Measurements from ENCODE around the gene SARS1.

Gene SARS1

DNA sequence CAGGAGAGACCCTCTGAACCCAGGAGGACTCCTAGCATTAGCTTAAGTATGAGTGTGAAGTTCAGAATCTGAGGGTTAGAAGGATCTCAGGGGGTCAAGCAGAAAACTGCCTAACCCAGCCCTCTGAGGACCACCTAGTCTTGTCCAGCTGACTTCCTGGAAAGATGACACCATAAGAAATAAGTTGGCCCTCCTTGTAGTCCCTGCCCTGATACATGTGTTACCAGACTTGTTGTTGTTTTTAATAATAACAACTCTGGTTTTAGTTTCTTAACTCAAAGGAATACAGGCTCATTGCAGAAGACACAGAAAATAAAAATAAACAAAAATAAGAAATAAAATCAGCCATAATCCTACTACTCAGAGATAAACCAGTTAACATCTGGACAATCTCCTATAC, 21.8 kb upstream of the SARS1 start:
- in situ Hi-C loops (cut with HindIII; ENCODE audit: low sequenced_read_pairs), result no loop called here

DNA sequence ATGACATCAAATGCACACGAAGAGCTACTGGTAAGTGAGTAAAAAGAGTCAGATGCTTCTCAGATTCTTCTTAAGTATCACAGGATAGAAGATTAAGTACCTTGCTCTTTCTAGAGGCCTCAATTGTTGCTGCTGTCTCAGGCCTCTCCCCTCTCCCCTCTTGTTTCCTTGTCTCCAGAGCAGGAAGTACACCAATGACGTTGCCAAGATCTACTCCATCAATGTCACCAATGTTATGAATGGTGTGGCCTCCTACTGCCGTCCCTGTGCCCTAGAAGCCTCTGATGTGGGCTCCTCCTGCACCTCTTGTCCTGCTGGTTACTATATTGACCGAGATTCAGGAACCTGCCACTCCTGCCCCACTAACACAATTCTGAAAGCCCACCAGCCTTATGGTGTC, 21.3 kb upstream of the SARS1 start:
- in situ Hi-C loops (cut with HindIII; ENCODE audit: low sequenced_read_pairs), result no loop called here

DNA sequence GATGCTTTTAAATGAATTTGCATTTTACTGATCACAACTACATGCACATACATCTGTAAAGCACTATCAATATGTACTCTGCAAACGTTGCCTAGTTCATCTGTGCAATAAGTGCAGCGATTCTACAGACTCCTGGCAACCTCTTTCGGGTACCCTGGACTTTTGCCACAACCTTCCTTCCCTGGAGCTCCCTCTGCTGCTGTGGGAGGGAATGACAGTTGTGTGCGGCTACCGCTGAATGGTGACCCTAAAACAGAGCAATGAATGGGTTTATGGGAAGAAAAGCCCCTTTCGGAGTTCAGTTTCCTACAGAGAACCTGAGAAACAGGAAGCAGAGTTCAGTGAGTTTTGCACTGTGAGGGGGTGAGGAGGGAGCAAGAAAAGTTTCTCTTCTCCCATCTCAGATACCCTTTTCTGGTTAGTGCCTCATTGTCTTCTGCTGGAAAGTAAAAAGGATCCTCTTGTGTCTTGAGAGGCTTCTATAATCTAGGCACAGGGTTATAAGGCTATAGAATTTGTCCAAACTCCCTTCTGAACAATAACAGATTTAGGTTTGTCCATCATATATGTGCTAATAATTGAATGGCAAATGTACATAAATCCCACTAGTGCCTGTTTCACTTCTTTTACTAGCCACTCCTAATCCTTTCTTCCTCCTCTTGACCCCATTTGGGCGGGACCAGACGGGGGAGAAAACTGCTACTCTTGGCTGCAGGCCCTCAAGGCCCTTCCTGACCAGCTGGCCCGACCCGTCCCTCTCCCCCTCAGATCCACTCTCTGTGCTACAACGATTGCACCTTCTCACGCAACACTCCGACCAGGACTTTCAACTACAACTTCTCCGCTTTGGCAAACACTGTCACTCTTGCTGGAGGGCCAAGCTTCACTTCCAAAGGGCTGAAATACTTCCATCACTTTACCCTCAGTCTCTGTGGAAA, 19.8 kb upstream of the SARS1 start:
- in situ Hi-C loops (cut with HindIII; ENCODE audit: low sequenced_read_pairs), result no loop called here

DNA sequence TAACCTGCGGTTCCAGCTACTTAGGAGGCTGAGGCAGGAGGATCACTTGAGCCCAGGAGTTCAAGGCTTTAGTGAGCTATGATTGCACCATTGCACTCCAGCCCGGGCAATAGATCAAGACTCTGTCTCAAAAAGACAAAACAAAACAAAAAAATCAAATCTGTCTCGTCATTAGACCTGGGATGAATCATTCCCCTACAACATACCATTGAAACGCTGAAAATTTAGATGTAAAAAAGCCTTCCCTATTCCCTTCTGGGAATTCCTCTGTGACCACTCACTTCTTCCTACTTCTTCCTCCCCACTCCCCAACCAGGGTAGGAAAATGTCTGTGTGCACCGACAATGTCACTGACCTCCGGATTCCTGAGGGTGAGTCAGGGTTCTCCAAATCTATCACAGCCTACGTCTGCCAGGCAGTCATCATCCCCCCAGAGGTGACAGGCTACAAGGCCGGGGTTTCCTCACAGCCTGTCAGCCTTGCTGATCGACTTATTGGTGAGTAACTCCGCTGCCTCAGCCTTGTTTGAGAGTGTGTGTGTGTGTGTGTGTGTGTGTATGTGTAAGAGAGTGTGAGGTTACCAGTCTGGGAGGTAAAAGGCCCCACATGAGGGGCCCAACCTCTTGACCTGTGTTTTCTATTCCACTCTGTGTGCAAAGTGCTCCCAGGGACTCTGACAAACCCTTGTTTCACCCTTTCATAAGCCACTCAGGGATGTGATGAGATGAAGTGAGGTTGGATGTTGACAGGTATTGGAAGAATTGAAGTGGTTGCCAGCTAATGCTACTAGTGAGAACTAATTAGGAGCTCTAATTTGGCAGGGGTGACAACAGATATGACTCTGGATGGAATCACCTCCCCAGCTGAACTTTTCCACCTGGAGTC, 16.3 kb upstream of the SARS1 start:
- in situ Hi-C loops (cut with HindIII; ENCODE audit: low sequenced_read_pairs), result no loop called here

DNA sequence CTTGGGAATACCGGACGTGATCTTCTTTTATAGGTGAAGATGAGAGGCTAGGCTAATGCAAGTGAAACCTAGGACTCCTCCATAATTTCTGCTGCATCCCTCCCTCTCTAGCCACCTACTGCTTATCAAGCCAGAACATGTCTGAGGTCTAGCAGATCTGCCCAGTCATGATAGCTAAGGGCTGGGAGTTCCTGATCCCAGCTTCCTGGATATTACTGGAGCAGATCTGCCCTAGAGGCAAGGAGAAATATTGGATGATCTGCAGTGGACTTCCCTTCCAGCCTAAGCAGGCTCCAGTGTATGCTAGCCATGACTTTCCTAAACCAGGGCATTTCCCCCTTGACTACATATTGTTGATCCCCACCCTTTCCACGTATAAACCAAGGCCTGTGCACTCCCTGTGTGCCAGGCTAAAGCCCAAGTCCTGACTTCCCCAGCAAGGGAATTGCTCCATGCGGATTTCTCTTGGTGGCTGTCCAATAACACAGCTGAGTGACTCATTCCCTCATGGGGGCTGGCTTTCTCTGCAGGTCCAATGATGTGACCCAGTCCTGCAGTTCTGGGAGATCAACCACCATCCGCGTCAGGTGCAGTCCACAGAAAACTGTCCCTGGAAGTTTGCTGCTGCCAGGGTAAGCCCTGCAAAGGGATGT, 15.5 kb upstream of the SARS1 start:
- in situ Hi-C loops (cut with HindIII; ENCODE audit: low sequenced_read_pairs), result no loop called here

DNA sequence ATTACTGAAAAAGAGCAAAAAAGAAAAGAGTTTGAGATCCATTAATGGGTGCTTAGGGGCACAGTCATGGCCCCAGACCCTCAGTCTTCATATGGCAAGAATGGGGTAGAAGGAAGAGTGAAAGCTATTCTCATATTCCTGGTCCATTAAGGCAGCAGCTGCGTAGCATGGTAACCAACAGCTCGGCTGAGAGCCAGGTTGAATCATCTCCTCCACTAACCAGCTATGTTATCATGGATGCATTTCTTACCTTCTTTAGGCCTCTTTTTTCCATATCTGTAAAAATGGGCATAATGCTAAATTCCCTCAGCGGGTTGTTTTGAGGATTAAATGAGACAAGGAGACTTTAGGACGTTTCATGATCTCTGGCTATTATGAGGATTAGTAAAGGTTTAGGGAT, 15.0 kb upstream of the SARS1 start:
- in situ Hi-C loops (cut with HindIII; ENCODE audit: low sequenced_read_pairs), result no loop called here

DNA sequence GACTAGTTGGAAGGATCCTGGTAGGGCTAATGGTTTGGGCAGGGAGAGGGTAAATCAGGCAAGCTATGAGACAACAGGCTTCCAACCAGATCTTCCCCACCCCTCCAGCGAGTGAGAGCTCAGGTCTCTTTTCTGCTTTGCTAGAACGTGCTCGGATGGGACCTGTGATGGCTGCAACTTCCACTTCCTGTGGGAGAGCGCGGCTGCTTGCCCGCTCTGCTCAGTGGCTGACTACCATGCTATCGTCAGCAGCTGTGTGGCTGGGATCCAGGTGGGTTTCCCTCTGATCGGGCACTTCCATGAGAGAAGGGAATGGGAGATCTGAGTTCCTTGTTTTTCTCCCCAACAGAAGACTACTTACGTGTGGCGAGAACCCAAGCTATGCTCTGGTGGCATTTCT, 14.0 kb upstream of the SARS1 start:
- in situ Hi-C loops (cut with HindIII; ENCODE audit: low sequenced_read_pairs), result loop anchor here (5.0 kb wide), 1 partner anchor 58 kb away; no protein-coding TSS in a partner anchor

DNA sequence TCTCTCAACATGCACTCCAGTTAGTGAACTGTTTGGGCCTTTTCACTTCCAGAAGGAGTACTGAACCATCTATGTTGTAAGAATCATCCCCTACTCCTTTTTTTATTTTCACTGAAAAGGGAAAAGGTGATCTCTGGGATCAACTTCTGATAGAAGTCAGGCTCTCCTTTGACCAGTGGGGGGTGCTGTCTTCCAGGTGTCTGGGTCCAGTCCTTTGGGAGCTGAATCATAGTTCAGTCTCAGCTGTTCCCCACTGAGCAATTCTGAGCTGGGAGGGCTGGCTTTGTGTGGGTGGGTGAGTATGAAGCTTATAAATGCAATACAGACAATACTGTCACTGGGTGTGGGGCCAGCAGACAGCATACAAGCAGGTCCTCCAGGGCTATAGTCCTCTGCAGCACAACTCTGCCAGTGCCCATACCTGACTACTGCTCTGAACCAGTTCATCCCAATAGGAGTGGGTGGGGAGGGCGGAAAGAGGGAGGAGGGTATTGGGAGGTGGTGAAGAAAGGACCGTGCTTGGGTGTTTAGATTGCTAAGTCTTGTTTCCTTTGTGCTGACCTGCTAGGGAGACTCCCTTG, 12.5 kb upstream of the SARS1 start:
- in situ Hi-C loops (cut with HindIII; ENCODE audit: low sequenced_read_pairs), result loop anchor here (5.0 kb wide), 1 partner anchor 56 kb away; no protein-coding TSS in a partner anchor

DNA sequence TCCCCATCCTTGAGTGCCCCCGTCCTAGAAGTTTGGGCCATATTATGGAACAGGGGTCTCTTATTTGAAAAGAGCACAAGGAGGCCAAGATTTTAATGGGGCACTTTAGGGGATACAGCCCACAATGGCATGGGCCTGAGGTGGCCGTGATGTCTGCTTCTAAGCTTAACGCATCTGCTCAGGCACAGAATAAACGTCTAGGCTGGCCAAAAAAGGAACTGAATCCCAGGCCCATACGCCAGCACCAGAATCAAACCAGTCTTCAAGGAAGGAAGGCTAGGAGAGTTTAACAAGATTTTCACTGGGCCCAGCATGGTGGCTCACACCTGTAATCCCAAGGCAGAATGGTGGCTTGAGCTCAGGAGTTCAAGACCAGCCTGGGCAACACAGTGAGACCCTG, 9.2 kb upstream of the SARS1 start:
- in situ Hi-C loops (cut with HindIII; ENCODE audit: low sequenced_read_pairs), result loop anchor here (5.0 kb wide), 1 partner anchor 53 kb away; no protein-coding TSS in a partner anchor

DNA sequence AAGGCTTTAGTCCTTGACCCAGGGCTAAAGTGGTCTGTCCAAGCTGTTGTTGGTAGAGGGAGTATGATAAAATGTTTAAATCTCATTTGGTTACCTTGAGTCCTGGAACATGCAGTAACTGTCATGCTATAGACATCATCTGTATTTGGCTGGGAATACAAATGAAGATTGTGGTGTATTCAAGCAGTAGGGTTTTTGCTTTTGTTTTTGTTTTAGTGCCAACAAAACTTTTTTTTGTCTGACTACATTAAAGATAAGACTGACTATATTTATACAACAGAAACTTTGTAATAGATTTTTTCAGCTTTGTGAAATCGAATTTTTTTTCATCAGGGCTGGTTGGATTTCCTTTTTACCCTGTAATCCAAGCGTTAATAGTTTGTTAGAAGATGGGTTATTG, 7.4 kb upstream of the SARS1 start:
- in situ Hi-C loops (cut with HindIII; ENCODE audit: low sequenced_read_pairs), result loop anchor here (5.0 kb wide), 1 partner anchor 44 kb away; no protein-coding TSS in a partner anchor

DNA sequence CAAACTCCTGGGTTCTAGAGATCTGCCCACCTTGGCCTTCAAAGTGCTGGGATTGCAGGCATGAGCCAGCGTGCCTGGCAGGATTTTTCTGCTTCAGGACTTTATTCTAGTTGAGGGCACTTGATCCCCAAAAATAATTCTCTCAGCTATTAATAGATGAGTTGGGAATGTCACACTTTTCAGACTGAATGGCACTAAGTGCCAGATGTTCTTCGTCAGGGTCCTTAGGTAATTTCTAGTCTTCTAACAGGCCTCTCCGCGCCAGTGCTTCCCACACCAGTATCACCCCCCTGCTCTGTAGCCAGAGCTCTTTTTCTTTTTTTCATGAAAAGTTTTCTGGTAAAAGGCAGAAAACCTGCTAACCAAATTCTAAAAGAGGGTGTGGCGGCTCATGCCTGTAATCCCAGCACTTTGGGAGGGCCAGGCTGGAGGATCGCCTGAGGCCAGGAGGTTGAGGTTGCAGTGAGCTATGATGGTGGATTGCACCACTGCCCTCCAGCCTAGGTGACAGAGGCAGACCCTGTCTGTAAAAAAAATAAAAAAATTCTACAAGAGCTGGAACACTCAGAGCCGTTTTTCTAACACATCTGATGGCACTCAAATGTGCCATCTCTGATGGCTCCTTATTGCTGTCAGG, 6.1 kb upstream of the SARS1 start:
- in situ Hi-C loops (cut with HindIII; ENCODE audit: low sequenced_read_pairs), result loop anchor here (5.0 kb wide), 1 partner anchor 45 kb away; no protein-coding TSS in a partner anchor

DNA sequence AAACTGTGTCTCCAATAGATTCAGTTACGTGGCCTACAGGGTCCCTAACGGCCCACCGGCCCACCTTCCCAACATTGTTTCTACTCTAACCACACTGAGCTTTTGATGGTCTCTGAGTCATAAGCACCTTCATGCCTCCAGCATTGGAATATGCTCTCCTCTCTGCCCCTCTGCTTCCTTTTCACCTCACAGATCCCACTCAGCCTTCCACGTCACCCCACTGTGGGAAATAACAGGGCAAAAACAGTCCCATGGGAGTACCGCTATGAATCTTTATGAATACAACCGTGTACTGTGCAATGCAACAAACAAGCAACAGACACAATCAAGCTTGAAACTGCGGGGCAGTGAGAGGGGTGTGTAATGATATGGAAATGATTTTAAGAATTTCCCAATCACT, 5.3 kb upstream of the SARS1 start:
- in situ Hi-C loops (cut with HindIII; ENCODE audit: low sequenced_read_pairs), result loop anchor here (5.0 kb wide), 1 partner anchor 46 kb away; no protein-coding TSS in a partner anchor

DNA sequence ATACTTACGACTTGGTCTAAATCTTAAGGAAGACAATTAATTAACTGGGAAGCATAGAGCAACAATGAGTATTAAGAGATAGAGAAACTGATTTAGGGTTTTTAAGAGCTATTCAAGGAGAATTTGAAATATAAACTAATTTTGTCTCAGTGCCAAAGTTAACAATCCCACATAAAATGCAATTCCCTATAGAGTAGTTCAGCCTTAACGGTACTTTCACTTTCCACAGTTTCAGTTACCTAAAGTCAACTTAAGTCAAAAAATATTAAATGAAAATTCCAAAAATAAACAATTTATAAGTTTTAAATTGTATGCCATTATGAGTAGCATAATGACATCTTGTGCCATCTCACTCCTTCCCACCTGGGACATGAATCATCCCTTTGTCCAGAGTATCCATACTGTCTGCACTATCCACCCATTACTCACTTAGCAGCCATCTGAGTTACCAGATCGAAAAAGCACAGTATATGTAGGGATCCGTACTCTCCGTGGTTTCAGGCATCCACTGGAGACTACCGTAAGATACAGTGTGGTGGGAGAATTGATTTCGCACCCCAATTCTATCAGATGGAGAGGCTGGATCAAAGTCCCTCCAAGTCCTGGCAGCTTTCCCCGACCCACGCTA, 4.8 kb upstream of the SARS1 start:
- in situ Hi-C loops (cut with HindIII; ENCODE audit: low sequenced_read_pairs), result loop anchor here (5.0 kb wide), 1 partner anchor 47 kb away; no protein-coding TSS in a partner anchor

DNA sequence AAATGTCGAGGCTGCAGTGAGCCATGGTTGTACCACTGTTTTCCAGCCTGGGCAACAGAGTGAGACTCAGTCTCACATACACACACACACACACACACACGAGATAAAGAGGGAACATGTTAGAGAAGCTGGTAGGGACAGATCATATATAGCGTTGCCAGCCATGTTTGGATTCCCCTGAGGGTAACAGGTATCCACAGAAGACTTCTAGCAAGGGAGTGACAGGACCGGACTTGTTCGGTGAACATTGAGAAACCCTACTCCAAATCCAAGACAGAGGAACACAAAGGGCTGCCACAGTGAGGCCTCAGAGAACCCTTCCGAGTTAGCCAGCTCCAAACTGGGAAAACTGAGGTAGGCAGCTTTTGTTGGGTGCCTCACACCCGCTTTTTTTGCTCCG, 3.7 kb upstream of the SARS1 start:
- in situ Hi-C loops (cut with HindIII; ENCODE audit: low sequenced_read_pairs), result no loop called here

DNA sequence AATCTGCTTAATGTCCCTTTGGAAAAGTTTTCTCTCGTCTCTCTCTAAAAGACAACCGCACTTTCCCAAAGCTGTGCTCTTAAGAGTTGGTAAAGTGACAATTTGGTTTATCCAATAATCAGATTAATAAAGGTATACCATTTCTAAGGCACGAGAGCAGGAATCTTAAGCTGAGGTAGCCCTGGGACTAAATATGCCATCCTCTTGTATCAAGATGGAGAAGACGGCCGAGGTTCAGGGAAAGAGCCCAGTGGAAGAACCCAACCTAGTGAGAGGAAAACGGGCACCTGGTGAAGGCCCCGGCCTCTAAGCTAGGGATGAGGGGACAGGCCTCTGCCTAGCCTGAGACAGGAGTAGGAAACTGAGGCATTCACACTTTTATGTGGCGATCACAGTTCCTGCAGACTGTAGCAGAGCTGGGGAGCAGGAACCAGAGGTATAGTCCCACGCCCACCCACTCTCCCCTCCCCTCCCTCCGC, 334 bp upstream of the SARS1 start:
- in situ Hi-C loops (cut with HindIII; ENCODE audit: low sequenced_read_pairs), result no loop called here

DNA sequence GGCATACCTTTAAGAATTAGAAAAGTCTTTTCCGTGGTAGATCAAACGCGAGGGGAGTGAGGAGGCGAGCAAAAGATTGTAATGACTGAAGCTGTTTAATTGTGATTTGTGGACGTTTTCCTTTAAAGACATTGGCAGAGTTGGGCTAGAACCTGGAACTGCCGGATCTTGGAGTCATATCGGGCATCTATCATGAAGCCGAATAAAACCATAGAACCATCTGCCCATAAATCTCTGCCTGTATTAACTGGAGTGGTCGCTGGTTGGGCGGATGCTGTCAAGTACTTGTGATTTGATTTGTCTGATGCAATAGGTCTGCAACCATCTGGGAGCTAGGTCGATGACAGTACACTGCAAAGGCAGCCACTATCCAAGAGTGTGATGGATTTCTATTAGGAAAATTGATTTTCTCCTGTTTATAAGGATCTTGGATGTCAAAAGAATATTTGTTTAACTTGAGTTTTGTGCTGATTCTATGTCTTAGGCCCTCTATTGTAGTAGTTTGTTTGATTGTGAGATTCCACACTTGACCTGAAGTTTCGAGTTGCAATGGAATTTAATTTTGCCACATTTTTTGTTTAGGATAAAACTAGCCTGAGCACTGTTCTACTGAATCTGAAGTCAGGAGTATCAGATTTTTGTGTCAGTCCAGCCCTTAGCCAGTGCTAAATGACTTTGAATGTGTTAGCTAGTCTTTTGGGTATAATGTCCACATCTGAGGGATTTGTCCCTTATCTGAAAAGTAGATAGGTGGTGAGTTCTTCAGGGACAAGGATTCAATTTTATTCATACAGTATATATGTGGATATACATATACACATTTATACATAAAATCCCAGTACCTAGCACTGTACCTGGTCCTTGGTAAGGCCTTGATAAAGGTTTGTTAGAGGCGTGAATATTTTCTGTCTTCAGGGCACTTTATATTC, 1.2 kb downstream of the SARS1 start:
- in situ Hi-C loops (cut with HindIII; ENCODE audit: low sequenced_read_pairs), result no loop called here

DNA sequence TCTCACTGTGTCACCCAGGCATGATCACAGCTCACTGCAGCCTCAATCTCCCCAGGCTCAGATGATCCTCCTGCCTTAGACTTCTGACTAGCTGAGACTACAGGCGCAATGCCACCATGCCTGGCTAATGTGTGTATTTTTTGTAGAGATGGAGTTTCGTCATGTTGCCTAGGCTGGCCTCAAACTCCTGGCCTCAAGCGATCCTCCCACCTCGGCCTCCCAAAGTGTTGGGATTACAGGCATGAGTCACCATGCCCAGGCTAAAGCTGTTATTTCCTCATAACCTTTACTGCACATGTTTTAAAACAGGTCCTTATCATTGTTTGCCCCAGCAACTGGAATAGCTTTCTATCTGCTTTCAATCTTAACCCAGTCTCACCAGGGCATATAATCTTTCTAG, 2.9 kb downstream of the SARS1 start:
- in situ Hi-C loops (cut with HindIII; ENCODE audit: low sequenced_read_pairs), result no loop called here

DNA sequence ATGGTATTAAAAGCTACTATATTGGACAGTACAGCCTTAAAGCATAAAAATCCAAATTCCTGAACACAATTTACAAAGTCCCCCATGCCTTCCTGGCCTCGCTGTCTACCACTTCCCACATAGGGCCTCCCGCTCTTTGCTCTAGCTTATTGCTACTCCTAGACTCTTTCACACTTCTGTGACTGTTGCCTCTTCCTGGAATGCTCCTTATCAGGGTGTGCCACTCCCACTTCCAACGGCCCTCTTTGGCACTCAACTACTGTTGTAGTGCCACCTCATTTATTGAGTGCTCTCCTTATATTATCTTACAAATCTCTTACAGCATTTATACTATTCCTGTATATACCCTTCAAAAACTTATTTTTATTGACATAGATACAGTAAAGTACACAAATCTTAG, 4.8 kb downstream of the SARS1 start:
- in situ Hi-C loops (cut with HindIII; ENCODE audit: low sequenced_read_pairs), result no loop called here
